Peyer's patch (tissue), 4 donors: Measurements from ENCODE around the gene GMFB. TPM values are rescaled to one million over a fixed set of nuclear protein-coding genes. Genes with fewer than 3 reads are reported as not detected.

Experiments
- DNase-seq, 3 donors: peaks; one replicate each; pipeline ENCODE4 v3.0.0-alpha.2; 2017 to 2019
- H3K27ac ChIP-seq, 4 donors: fragments of 200-600 bp; sonication (generic); one replicate each; pipeline ENCODE4 v1.5.1; 2016 to 2019
- H3K27me3 ChIP-seq, 2 donors: fragments of 200-600 bp; sonication (generic); one replicate each; pipeline ENCODE4 v1.5.1; 2019
- H3K36me3 ChIP-seq, 3 donors: fragments of 200-600 bp; sonication (generic); one replicate each; pipeline ENCODE4 v1.5.1; 2016 to 2019
- H3K4me1 ChIP-seq, 4 donors: fragments of 200-600 bp; sonication (generic); one replicate each; pipeline ENCODE4 v1.5.1; 2016 to 2019
- H3K4me3 ChIP-seq, 4 donors: fragments of 200-600 bp; sonication (generic); 1 replicate in 3 of 4; 2 replicates in 1 of 4; pipeline ENCODE4 v1.5.1; 2016 to 2019; ENCODE audit warnings: mild to moderate bottlenecking in 1 of 4
- H3K9me3 ChIP-seq, 4 donors: fragments of 200-600 bp; sonication (generic); one replicate each; pipeline ENCODE4 v1.5.1; 2016 to 2019; ENCODE audit warnings: mild to moderate bottlenecking in 1 of 4
- CTCF ChIP-seq, 6 experiments: fragments of 450-650 bp in 4 of 6; fragments of 200-600 bp in 2 of 6; sonication (generic) in 1 of 6; IDR thresholded peaks; one replicate each; pipeline ENCODE4 v1.5.1; 2017 to 2019; ENCODE audit warnings: antibody characterized with exemption in 6 of 6, mild to moderate bottlenecking in 3 of 6, moderate library complexity in 1 of 6
- POLR2A ChIP-seq, 2 donors: fragments of 450-650 bp; IDR thresholded peaks; one replicate each; pipeline ENCODE4 v1.5.1; 2017; ENCODE audit warnings: antibody characterized with exemption in 2 of 2, mild to moderate bottlenecking in 2 of 2, moderate library complexity in 2 of 2
- total RNA-seq, 4 donors: library from RNA; depleted of rRNA; stranded (reverse); fragments of >200 nt; gene quantifications; one replicate each; pipeline ENCODE4 v1.1.0, GENCODE V29; 2016

The GMFB gene
- total RNA-seq, 4 donors from 2014 or later: 35.5 to 60.9 (median 41.3) TPM

GRCh38 chr14:54502602-54503001 is 13.8 kb upstream of the GMFB start:
- TF ChIP-seq CTCF (IDR thresholded peaks at IDR 0.05) (no peak), POLR2A (IDR thresholded peaks at IDR 0.05) (no peak)
- DNase-seq: no peak
- Histone ChIP-seq H3K4me1 (peaks cover 0 to 10% (median 0%) of the 10 kb centered on the region in 4 donors), H3K27me3 (no peaks in the 10 kb centered on the region), H3K27ac (no peak overlapping the region), H3K36me3 (no peaks in the 10 kb centered on the region), H3K4me3 (no peak overlapping the region), H3K9me3 (no peaks in the 10 kb centered on the region)

- Histone ChIP-seq H3K36me3 (no peaks in the 10 kb centered on the region), H3K4me1 (peaks cover 0 to 14% (median 0%) of the 10 kb centered on the region in 4 donors), H3K27ac (no peak overlapping the region), H3K9me3 (no peaks in the 10 kb centered on the region), H3K27me3 (no peaks in the 10 kb centered on the region), H3K4me3 (no peak overlapping the region)
- DNase-seq: no peak
- TF ChIP-seq POLR2A (IDR thresholded peaks at IDR 0.05) (no peak), CTCF (IDR thresholded peaks at IDR 0.05) (no peak)
These were observed 12.7 kb upstream of the GMFB start for GRCh38 chr14:54501480-54501879.

DNA sequence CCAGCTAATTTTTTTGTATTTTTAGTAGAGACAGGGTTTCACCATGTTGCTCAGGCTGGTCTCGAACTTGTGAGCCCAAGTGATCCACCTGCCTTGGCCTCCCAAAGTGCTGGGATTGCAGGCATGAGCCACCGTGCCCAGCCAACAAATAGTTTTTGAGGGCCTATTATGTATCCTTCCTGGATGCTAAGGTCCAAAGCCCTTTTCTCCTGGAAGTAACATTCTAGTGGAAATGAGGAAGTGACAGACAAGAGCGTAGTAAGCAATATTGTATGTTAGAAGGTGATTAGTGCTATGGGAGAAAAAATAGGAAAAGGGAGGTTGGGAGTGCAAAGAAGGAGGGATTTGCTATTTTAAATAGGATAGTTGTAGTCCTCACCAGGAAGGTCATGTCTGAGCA is 12.0 kb upstream of the GMFB start:
- Histone ChIP-seq H3K9me3 (no peaks in the 10 kb centered on the region), H3K27ac (no peak overlapping the region), H3K27me3 (no peaks in the 10 kb centered on the region), H3K36me3 (no peaks in the 10 kb centered on the region), H3K4me1 (peaks cover 0 to 14% (median 0%) of the 10 kb centered on the region in 4 donors), H3K4me3 (no peak overlapping the region)
- TF ChIP-seq POLR2A (IDR thresholded peaks at IDR 0.05) (no peak), CTCF (IDR thresholded peaks at IDR 0.05) (no peak)
- DNase-seq: no peak

DNA sequence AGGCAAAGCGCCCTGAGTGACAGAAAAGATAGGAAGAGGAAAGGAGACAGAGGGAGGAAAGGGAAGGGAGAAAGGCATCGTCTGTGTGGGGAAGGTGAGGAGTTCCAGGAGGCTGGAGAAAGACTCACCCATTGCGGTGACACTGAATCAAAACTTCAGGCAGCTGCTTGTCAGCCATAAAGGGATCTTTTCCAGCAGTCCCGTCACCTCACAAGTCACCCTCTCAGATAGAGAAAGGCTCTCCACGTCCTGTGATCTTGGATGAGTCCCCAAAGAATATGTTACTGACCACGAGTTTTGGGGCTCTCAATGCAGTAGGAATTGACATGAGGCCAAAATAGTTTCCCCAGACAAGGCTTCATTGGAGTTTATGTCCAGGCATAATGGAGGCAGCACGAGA is 9.8 kb upstream of the GMFB start:
- DNase-seq: no peak
- TF ChIP-seq POLR2A (IDR thresholded peaks at IDR 0.05) (no peak), CTCF (IDR thresholded peaks at IDR 0.05) (no peak)
- no peak overlapping the region for H3K4me3 ChIP-seq
- peaks cover 0 to 14% (median 0%) of the 10 kb centered on the region in 4 donors for H3K4me1 ChIP-seq
- no peaks in the 10 kb centered on the region for H3K9me3 ChIP-seq
- H3K27ac ChIP-seq: no peak overlapping the region
- H3K27me3 ChIP-seq: no peaks in the 10 kb centered on the region
- no peaks in the 10 kb centered on the region for H3K36me3 ChIP-seq

DNA sequence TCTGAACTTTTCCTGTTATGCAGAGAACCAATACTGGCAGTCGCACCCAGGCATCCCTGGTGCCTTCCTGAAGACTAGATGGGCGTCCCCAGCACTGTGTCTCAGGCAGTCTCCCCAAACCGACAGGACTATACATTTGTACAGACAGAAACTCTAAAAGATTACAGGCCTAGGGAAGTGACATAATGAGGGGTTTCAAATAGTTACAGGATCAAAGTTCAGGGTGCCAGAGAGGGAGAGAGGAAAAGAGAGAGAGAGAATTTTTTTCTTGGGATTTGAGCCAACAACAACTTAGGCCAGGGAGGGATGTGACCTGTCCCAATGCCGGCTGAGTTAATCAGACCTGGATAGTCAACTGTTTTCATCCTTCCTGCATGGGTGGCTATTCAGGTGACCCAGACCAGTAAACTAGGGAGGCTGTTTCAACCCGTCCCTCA is 9.3 kb upstream of the GMFB start:
- H3K36me3 ChIP-seq: no peaks in the 10 kb centered on the region
- TF ChIP-seq POLR2A (IDR thresholded peaks at IDR 0.05) (no peak), CTCF (IDR thresholded peaks at IDR 0.05) (no peak)
- H3K27ac ChIP-seq: no peak overlapping the region
- peaks cover 0 to 14% (median 0%) of the 10 kb centered on the region in 4 donors for H3K4me1 ChIP-seq
- no peak overlapping the region for H3K4me3 ChIP-seq
- no peaks in the 10 kb centered on the region for H3K27me3 ChIP-seq
- DNase-seq: no peak
- H3K9me3 ChIP-seq: no peaks in the 10 kb centered on the region

DNA sequence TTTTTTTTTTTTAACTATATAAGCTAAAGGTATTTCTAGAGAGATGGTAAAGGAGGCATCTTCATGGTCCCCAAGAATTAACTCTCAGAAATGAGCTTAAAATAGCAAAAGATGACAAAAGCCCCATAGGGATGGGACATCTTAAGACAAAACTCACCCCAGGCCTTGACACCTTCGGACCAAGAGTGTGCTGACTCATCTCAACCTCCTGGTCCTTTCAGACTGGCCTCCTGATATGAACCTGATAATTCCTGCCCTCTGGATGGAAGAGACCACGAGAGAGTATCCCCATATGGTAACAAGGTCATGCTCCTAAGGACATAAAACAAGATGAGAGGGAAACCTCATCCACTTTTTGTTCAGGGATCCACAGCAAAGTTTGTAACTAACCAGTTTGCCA is 8.4 kb upstream of the GMFB start:
- no peaks in the 10 kb centered on the region for H3K27me3 ChIP-seq
- no peak overlapping the region for H3K27ac ChIP-seq

More for the DNA sequence above, 8.4 kb upstream of the GMFB start:
- Histone ChIP-seq H3K4me1 (peaks cover 0 to 14% (median 0%) of the 10 kb centered on the region in 4 donors), H3K36me3 (no peaks in the 10 kb centered on the region), H3K9me3 (no peaks in the 10 kb centered on the region), H3K4me3 (no peak overlapping the region)
- TF ChIP-seq CTCF (IDR thresholded peaks at IDR 0.05): no peak
- TF ChIP-seq POLR2A (IDR thresholded peaks at IDR 0.05): no peak
- no peak for DNase-seq
